ENCODE results near the gene PLK2.

DNA sequence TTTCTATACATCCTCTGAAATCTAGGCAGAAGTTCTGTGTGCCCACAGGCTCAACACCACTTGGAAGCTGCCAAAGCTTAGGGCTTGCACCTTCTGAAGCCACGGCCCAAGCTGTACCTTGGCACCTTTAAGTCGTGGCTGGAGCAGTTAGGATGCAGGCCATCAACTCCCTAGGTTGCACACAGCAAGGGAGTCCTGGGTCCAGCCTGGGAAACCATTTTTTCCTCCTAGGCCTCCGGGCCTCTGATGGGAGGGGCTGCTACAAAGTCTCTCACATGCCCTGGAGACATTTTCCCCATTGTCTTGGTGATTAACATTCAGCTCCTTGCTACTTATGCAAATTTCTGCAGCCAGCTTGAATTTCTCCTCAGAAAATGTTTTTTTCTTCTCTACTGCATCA lies 15.5 kb upstream of the PLK2 start:
- TF ChIP-seq, protein P1, sequence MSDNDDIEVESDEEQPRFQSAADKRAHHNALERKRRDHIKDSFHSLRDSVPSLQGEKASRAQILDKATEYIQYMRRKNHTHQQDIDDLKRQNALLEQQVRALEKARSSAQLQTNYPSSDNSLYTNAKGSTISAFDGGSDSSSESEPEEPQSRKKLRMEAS (IDR thresholded peaks at IDR 0.05): no peak
- TF ChIP-seq, protein P2, sequence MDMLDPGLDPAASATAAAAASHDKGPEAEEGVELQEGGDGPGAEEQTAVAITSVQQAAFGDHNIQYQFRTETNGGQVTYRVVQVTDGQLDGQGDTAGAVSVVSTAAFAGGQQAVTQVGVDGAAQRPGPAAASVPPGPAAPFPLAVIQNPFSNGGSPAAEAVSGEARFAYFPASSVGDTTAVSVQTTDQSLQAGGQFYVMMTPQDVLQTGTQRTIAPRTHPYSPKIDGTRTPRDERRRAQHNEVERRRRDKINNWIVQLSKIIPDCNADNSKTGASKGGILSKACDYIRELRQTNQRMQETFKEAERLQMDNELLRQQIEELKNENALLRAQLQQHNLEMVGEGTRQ (IDR thresholded peaks at IDR 0.05): no peak
- TF ChIP-seq RFX5 (IDR thresholded peaks at IDR 0.05) (no peak), CBX2 (IDR thresholded peaks at IDR 0.05; ENCODE audit: borderline replicate concordance, low read depth) (no peak), CHD2 (IDR thresholded peaks at IDR 0.05; ENCODE audit: low read length, partially characterized antibody) (no peak), CTCF (IDR thresholded peaks at IDR 0.05) (no peak)

Data from A549 (cell line).